GM19395 (cell line): ENCODE measurements around the gene CACNB3.

Experiments used
- ATAC-seq: cut with Tn5 transposase; IDR thresholded peaks from one replicate; pipeline ENCODE4 v1.9.1; 2021; ENCODE audit warnings: mild to moderate bottlenecking, moderate library complexity; ENCODE audit not compliant: unreplicated experiment

The CACNB3 gene

DNA sequence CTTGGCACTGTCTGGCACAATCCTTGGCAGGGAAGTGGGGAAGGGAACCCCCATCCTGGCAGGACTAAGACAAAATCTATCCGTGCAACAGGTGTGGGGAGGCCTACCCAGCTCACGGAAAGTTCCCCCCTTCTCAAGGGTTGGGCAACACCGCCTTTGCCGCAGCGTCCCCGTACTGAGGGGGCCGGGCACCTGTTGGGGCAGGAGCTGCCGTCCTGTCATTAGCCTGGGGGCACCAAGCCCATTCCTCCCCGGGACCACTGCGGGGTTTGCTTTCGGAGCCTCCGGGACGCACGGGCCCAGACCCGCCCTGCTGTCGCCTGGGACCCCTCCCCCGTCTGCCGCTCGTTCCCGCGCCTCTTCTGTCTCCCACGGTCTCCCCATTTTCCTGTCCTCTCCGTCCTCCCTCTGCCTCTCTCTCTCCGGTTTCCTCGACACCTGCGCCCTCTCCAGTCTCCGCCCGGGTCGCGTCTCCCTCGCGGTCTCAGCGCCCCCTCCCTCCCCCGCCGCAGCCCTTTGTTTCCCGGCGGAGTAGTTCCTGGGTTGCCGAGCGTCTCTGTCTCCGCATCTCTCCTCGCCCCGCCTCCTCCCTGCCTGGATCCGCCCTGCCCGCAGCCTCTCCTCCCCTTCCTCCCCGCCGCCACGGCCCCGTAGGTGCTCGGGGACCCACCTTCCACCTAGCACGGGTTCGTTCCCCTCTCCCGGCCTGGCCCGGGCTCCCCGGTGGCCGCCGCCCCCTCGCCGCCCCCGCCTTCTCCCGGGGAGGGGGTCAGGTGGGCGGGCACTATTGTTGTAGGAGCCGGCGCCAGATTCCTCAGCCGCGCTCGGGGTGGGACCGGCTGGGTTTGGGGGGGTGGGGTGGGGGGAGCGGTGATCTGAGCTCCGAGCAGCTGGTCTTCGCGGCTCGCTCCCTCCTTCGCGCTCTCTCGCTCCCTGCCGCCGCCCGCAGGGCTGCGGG lies at the start of gene CACNB3:
Gene CACNB3, plus strand, starts transcription at position 624 of the 958 bp plus-strand sequence. CDS start 434 bp downstream, outside the sequence.
- peak; percentile 37 for ATAC-seq

DNA sequence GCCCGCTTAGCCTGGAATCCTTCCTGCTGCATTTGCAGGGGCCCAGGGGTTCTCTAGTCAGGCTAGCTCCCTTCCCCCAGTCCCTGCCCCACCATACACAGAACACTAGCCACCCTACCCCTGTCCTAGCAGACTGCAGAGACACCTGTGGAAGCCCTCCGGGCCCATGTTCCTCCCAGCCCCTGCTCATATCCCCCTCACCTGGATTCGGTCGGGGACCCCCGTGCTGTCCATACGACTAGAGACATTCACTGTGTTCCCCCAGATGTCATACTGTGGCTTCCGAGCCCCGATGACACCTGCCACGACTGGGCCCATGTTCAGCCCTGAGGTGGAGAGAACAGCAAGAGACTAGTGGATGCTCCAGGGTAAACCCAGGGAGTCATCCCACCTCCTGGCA lies 49.6 kb upstream of the CACNB3 start:
- no peak for ATAC-seq

DNA sequence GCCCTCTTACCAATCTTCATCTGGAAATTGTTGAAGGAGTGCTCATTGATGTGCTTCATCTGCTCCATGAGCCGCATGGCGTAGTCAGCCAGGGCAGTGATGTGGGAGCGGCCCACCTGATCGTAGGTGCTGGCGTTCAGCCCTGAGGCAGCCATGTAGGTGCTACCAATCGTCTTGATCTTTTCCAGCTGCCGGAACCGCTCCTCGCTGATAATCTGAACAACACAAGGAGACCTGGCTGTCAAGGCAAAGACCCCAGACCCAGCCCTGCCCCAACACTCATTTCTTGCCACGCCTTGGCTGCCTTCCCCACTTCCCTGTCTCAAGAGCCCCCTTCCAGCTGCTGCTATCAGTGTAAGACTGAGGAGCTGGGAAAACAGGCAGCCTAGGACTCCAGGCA lies 47.5 kb upstream of the CACNB3 start:
- no peak for ATAC-seq

- ATAC-seq: no peak
These were observed 46.6 kb upstream of the CACNB3 start for GRCh38 chr12:48771588-48772112.

- ATAC-seq: no peak
These were observed 44.6 kb upstream of the CACNB3 start for GRCh38 chr12:48773686-48774085.

DNA sequence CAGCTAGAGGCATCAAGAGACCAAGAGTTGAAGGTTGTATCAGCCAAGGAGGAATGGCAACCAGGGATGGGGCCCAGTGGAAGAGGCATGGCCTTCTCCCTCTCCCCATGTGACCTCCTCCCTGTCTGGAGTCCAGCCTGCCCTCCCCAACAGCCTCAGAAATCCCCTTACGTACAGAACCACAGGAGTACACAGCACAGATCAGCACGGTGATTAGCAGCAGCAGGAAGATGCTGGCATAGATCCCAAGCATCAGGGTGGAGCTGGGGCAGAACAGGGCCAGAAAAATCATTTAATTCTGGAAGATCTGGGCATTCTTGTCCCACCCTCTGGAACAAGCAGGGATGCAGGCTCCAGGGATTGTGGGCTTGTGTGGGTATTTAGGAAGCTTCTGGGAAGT lies 43.8 kb upstream of the CACNB3 start:
- ATAC-seq: no peak

- no peak for ATAC-seq
These were observed 43.0 kb upstream of the CACNB3 start for GRCh38 chr12:48775299-48775698.

GRCh38 chr12:48775991-48776649 lies 42.2 kb upstream of the CACNB3 start:
- no peak for ATAC-seq

- no peak for ATAC-seq
These were observed 41.3 kb upstream of the CACNB3 start for GRCh38 chr12:48776956-48777355.

GRCh38 chr12:48777501-48778400 lies 40.5 kb upstream of the CACNB3 start:
- no peak for ATAC-seq

DNA sequence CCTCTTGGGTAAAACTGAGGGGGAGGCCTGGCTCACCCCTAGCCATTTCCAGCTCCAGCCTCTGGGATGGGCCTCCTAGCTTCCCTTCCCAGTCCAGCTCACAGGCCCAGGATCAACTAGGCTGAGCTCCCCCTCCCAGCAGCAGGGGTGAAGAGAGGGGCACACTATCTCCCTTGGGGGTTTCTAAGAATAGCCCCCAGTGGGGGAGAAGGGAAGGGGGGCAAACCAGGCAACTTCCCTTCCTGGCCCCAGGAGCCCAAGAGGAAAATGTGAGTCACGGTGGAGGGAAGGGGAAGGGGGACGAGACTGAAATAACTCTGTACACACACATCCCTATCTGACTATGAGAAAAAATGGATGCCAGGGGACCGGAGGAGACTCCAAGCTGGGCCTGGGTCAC lies 38.4 kb upstream of the CACNB3 start:
- no peak for ATAC-seq

- ATAC-seq: no peak
These were observed 37.8 kb upstream of the CACNB3 start for GRCh38 chr12:48780381-48781025.

DNA sequence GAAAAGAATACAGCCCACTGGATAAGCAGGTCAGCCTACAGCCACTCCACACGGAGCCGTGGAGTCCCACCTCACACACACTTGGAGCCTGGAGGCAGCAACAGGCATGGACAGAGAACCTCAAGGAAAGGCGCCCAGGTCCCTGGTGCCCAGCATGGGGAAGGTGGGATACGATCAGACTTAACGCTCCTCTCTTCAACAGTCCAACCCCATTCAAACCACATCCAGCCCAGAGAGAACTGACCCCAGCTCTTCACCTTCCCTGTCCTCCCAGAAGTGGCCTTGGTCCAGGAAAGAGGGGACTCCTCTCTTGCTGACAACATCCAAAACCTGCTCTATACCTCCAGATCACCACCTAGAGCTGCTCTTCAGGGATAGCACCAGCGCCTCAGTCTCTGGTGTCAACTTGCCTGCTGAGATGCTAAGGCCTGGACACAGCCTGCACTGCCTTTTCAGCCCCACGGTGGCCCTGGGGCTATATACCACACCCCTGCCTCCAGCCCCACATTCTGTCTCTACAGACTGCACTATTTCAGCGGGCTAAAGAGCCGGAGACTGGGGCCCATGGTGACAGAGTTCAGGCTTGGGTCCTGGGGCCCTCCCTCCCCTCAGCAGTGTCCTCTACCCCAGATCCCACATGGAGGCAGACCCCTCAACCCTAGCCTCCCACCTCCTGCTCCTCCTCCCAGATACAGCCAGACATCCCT lies 36.4 kb upstream of the CACNB3 start:
- ATAC-seq: no peak

DNA sequence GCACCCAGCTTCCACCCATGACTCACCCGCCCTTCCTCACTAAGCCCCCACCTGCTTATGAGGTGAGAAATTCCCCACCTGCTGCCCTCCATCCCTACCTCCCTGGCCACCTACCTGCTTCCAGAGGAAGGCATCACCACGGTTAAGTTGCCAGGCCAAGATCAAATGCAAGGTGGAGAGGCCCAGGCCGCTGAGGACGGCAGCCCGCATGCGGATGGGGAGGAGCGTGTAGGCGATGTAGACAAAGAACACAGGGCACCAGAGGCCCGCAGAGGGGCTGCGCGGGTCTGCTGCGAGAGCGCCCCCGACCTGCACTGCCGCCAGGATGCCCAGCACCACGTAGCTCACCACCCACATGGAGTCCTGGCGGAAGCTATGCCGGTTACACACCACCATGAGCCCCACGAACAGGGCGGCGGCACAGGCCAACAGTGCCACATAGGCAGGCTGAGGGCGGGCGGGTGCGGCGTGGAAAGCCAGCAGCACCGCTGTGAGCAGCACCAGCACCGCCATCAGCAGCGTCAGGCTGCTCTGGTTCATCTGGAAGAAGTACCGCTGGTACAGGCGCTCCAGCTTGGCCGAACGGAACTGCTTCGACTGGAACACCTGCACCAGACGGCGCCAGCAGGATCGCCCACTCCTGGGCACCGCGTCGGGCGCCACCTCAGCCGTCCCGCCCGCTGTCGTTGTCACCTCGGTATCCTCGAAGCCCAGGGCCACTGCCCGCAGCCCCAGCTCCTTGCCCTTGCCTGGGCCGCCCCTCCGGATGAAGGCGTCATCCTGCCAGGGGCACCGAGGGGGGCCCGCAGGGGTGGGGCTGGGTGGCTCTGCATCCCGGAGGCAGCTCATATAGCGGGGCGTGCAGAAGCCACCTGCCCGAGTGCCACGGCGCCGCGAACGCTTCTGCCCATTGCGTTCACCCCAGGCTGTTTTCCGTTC lies 35.6 kb upstream of the CACNB3 start:
- no peak for ATAC-seq

DNA sequence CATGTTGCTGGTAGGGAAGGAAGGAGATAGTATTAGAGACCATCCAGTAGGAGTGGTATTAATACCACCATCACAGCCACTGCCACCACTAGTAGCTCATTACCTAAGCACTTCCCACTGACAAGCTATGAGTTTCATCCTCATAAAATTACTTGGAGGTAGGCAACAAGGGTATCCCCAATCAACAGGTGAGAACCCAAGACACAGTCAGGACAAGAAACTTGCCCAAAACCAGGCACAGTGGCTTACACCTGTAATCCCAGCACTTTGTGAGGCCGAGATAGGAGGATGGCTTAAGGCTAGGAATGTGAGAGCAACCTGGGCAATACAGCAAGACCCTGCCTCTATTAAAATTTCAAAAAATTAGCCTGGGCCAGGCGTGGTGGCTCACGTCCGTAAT lies 34.9 kb upstream of the CACNB3 start:
- no peak for ATAC-seq

GRCh38 chr12:48786591-48787544 lies 31.4 kb upstream of the CACNB3 start:
- no peak for ATAC-seq

- ATAC-seq: no peak
These were observed 30.3 kb upstream of the CACNB3 start for GRCh38 chr12:48787791-48788523.
